Measurements from ENCODE around the gene RINL.

Gene RINL

GRCh38 chr19:38905620-38906019 lies 27.5 kb upstream of the RINL start:
- Histone ChIP-seq H3K4me1 (ENCODE audit: control insufficient read depth, insufficient read depth, low read length, poor library complexity, severe bottlenecking) (peaks cover 3% of the 10 kb centered on the region), H3K27me3 (replicated peaks; ENCODE audit: control insufficient read depth, insufficient read depth, low read length, poor library complexity, severe bottlenecking) (no peaks in the 10 kb centered on the region), H3K36me3 (ENCODE audit: control insufficient read depth, insufficient read depth, low read length) (peaks cover 32% of the 10 kb centered on the region), H3K27ac (ENCODE audit: insufficient read depth, low read length, poor library complexity, severe bottlenecking) (no peak overlapping the region), H3K4me3 (ENCODE audit: insufficient read depth, low read depth, low read length, poor library complexity, severe bottlenecking) (no peak overlapping the region), H3K9me3 (ENCODE audit: control insufficient read depth, low read length) (no peaks in the 10 kb centered on the region)
- no peak for DNase-seq

GRCh38 chr19:38904581-38905539 lies 26.8 kb upstream of the RINL start:
- Histone ChIP-seq H3K27me3 (replicated peaks; ENCODE audit: control insufficient read depth, insufficient read depth, low read length, poor library complexity, severe bottlenecking) (no peaks in the 10 kb centered on the region), H3K4me1 (ENCODE audit: control insufficient read depth, insufficient read depth, low read length, poor library complexity, severe bottlenecking) (peaks cover 8% of the 10 kb centered on the region), H3K27ac (ENCODE audit: insufficient read depth, low read length, poor library complexity, severe bottlenecking) (no peak overlapping the region), H3K36me3 (ENCODE audit: control insufficient read depth, insufficient read depth, low read length) (peaks cover 32% of the 10 kb centered on the region), H3K4me3 (ENCODE audit: insufficient read depth, low read depth, low read length, poor library complexity, severe bottlenecking) (no peak overlapping the region), H3K9me3 (ENCODE audit: control insufficient read depth, low read length) (no peaks in the 10 kb centered on the region)
- no peak for DNase-seq

- no peak for DNase-seq
- Histone ChIP-seq H3K4me1 (ENCODE audit: control insufficient read depth, insufficient read depth, low read length, poor library complexity, severe bottlenecking) (peaks cover 18% of the 10 kb centered on the region), H3K36me3 (ENCODE audit: control insufficient read depth, insufficient read depth, low read length) (peaks cover 19% of the 10 kb centered on the region), H3K9me3 (ENCODE audit: control insufficient read depth, low read length) (no peaks in the 10 kb centered on the region), H3K27me3 (replicated peaks; ENCODE audit: control insufficient read depth, insufficient read depth, low read length, poor library complexity, severe bottlenecking) (no peaks in the 10 kb centered on the region), H3K4me3 (ENCODE audit: insufficient read depth, low read depth, low read length, poor library complexity, severe bottlenecking) (no peak overlapping the region), H3K27ac (ENCODE audit: insufficient read depth, low read length, poor library complexity, severe bottlenecking) (no peak overlapping the region)
Measured at GRCh38 chr19:38901683-38902082, 23.6 kb upstream of the RINL start.

GRCh38 chr19:38900743-38901190 lies 22.7 kb upstream of the RINL start:
- Histone ChIP-seq H3K4me1 (ENCODE audit: control insufficient read depth, insufficient read depth, low read length, poor library complexity, severe bottlenecking) (peaks cover 18% of the 10 kb centered on the region), H3K4me3 (ENCODE audit: insufficient read depth, low read depth, low read length, poor library complexity, severe bottlenecking) (peak overlapping the region; percentile 79), H3K9me3 (ENCODE audit: control insufficient read depth, low read length) (no peaks in the 10 kb centered on the region), H3K27me3 (replicated peaks; ENCODE audit: control insufficient read depth, insufficient read depth, low read length, poor library complexity, severe bottlenecking) (no peaks in the 10 kb centered on the region), H3K36me3 (ENCODE audit: control insufficient read depth, insufficient read depth, low read length) (peaks cover 15% of the 10 kb centered on the region), H3K27ac (ENCODE audit: insufficient read depth, low read length, poor library complexity, severe bottlenecking) (peak overlapping the region; percentile 98)
- DNase-seq = no peak

GRCh38 chr19:38900202-38900629 lies 22.1 kb upstream of the RINL start:
- Histone ChIP-seq H3K27ac (ENCODE audit: insufficient read depth, low read length, poor library complexity, severe bottlenecking) (peak overlapping the region; percentile 98), H3K4me3 (ENCODE audit: insufficient read depth, low read depth, low read length, poor library complexity, severe bottlenecking) (peak overlapping the region; percentile 79), H3K36me3 (ENCODE audit: control insufficient read depth, insufficient read depth, low read length) (peaks cover 10% of the 10 kb centered on the region), H3K27me3 (replicated peaks; ENCODE audit: control insufficient read depth, insufficient read depth, low read length, poor library complexity, severe bottlenecking) (no peaks in the 10 kb centered on the region), H3K4me1 (ENCODE audit: control insufficient read depth, insufficient read depth, low read length, poor library complexity, severe bottlenecking) (peaks cover 18% of the 10 kb centered on the region), H3K9me3 (ENCODE audit: control insufficient read depth, low read length) (no peaks in the 10 kb centered on the region)
- no peak for DNase-seq

- Histone ChIP-seq H3K4me1 (ENCODE audit: control insufficient read depth, insufficient read depth, low read length, poor library complexity, severe bottlenecking) (peaks cover 18% of the 10 kb centered on the region), H3K4me3 (ENCODE audit: insufficient read depth, low read depth, low read length, poor library complexity, severe bottlenecking) (peak within 1 kb of the TSS; percentile 79), H3K36me3 (ENCODE audit: control insufficient read depth, insufficient read depth, low read length) (peaks cover 4% of the 10 kb centered on the region), H3K9me3 (ENCODE audit: control insufficient read depth, low read length) (no peaks in the 10 kb centered on the region), H3K27ac (ENCODE audit: insufficient read depth, low read length, poor library complexity, severe bottlenecking) (peak within 1 kb of the TSS; percentile 98), H3K27me3 (replicated peaks; ENCODE audit: control insufficient read depth, insufficient read depth, low read length, poor library complexity, severe bottlenecking) (no peaks in the 10 kb centered on the region)
- peak; percentile 99 to 100 (median 100) for DNase-seq
Measured at GRCh38 chr19:38899447-38900201, 21.5 kb upstream of the RINL start, which contains the start of the genes NFKBIB and SIRT2. Gene NFKBIB, plus strand, starts transcription at chr19:38899969. Its CDS starts 64 bp downstream, at chr19:38900033. Gene SIRT2, minus strand, starts transcription at chr19:38899618. Its CDS starts 97 bp downstream, at chr19:38899521.

- H3K36me3 ChIP-seq (ENCODE audit: control insufficient read depth, insufficient read depth, low read length) = no peaks in the 10 kb centered on the region
- H3K9me3 ChIP-seq (ENCODE audit: control insufficient read depth, low read length) = no peaks in the 10 kb centered on the region
- peak overlapping the region; percentile 72 for H3K4me3 ChIP-seq (ENCODE audit: insufficient read depth, low read depth, low read length, poor library complexity, severe bottlenecking)
- no peak for DNase-seq
- peak overlapping the region; percentile 86 for H3K27ac ChIP-seq (ENCODE audit: insufficient read depth, low read length, poor library complexity, severe bottlenecking)
- no peaks in the 10 kb centered on the region for H3K27me3 ChIP-seq (replicated peaks; ENCODE audit: control insufficient read depth, insufficient read depth, low read length, poor library complexity, severe bottlenecking)
- H3K4me1 ChIP-seq (ENCODE audit: control insufficient read depth, insufficient read depth, low read length, poor library complexity, severe bottlenecking) = peaks cover 18% of the 10 kb centered on the region
Measured at GRCh38 chr19:38898788-38899446, 20.8 kb upstream of the RINL start.

- peaks cover 11% of the 10 kb centered on the region for H3K4me1 ChIP-seq (ENCODE audit: control insufficient read depth, insufficient read depth, low read length, poor library complexity, severe bottlenecking)
- H3K27me3 ChIP-seq (replicated peaks; ENCODE audit: control insufficient read depth, insufficient read depth, low read length, poor library complexity, severe bottlenecking) = no peaks in the 10 kb centered on the region
- H3K36me3 ChIP-seq (ENCODE audit: control insufficient read depth, insufficient read depth, low read length) = peaks cover 9% of the 10 kb centered on the region
Measured at GRCh38 chr19:38894968-38895367, 16.9 kb upstream of the RINL start.

GRCh38 chr19:38893341-38893771 lies 15.3 kb upstream of the RINL start:
- no peak overlapping the region for H3K27ac ChIP-seq (ENCODE audit: insufficient read depth, low read length, poor library complexity, severe bottlenecking)
- H3K4me1 ChIP-seq (ENCODE audit: control insufficient read depth, insufficient read depth, low read length, poor library complexity, severe bottlenecking) = peaks cover 3% of the 10 kb centered on the region
- H3K4me3 ChIP-seq (ENCODE audit: insufficient read depth, low read depth, low read length, poor library complexity, severe bottlenecking) = no peak overlapping the region
- H3K36me3 ChIP-seq (ENCODE audit: control insufficient read depth, insufficient read depth, low read length) = peaks cover 20% of the 10 kb centered on the region
- no peaks in the 10 kb centered on the region for H3K27me3 ChIP-seq (replicated peaks; ENCODE audit: control insufficient read depth, insufficient read depth, low read length, poor library complexity, severe bottlenecking)
- DNase-seq = no peak
- H3K9me3 ChIP-seq (ENCODE audit: control insufficient read depth, low read length) = no peaks in the 10 kb centered on the region

More at GRCh38 chr19:38894968-38895367, 16.9 kb upstream of the RINL start:
- no peaks in the 10 kb centered on the region for H3K9me3 ChIP-seq (ENCODE audit: control insufficient read depth, low read length)
- H3K27ac ChIP-seq (ENCODE audit: insufficient read depth, low read length, poor library complexity, severe bottlenecking) = no peak overlapping the region
- DNase-seq = no peak
- H3K4me3 ChIP-seq (ENCODE audit: insufficient read depth, low read depth, low read length, poor library complexity, severe bottlenecking) = no peak overlapping the region

Data from effector memory CD4-positive, alpha-beta T cell (primary cell).